ENCODE results near the gene CRCP.
"Not testable (repeated sequence)": the region's sequence is repeated elsewhere in the genome, so short reads cannot be mapped to it uniquely, and the experiment has no call there.

CRCP gene

GRCh38 chr7:66152371-66153191 is 37.9 kb downstream of the CRCP start:
- peak; percentile 82 for DNase-seq (ENCODE audit: low read depth, low spot score)

- no peak for DNase-seq (ENCODE audit: low read depth, low spot score)
Measured at GRCh38 chr7:66153691-66154090, 39.0 kb downstream of the CRCP start.

- DNase-seq (ENCODE audit: low read depth, low spot score), result not testable (repeated sequence)
Measured at GRCh38 chr7:66156035-66156434, 41.4 kb downstream of the CRCP start.

- DNase-seq (ENCODE audit: low read depth, low spot score), result no peak
Measured at GRCh38 chr7:66157060-66157459, 42.4 kb downstream of the CRCP start.

DNA sequence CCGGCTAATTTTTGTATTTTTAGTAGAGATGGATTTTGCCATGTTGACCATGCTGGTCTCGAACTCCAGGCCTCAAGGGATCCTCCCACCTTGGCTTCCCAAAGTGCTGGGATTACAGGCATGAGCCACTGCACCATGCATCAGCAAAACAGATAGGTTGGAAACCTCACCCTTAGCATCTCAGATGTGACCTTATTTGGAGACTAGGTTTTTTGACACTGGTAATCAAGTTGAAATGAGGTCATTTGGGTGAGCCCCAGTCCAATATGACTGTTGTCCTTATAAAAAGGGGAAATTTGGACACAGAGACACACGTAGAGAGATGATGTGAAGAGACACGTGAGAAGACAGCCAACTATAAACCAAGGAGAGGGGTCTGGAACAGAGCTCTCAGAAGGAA is 48.0 kb downstream of the CRCP start:
- no peak for DNase-seq (ENCODE audit: low read depth, low spot score)

- DNase-seq (ENCODE audit: low read depth, low spot score), result no peak
Measured at GRCh38 chr7:66163186-66163610, 48.6 kb downstream of the CRCP start.

DNA sequence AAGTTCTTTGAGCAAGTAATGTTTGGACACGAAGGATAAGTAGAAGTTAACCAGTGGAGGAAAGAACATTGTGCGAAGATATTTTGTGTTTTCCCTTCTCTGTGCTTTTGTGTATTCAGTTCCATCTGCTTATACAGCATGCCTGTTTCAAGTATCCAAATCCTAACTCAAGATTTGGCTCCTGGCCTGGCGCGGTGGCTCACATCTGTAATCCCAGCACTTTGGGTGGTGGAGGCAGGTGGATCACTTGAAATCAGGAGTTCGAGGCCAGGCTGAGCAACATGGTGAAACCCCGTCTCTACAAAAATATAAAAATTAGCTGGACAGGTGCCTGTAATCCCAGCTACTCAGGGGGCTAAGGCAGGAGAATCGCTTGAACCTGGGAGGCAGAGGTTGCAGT is 49.7 kb downstream of the CRCP start:
- DNase-seq (ENCODE audit: low read depth, low spot score), result no peak

GRCh38 chr7:66167773-66168387 is 53.2 kb downstream of the CRCP start:
- no peak for DNase-seq (ENCODE audit: low read depth, low spot score)

DNA sequence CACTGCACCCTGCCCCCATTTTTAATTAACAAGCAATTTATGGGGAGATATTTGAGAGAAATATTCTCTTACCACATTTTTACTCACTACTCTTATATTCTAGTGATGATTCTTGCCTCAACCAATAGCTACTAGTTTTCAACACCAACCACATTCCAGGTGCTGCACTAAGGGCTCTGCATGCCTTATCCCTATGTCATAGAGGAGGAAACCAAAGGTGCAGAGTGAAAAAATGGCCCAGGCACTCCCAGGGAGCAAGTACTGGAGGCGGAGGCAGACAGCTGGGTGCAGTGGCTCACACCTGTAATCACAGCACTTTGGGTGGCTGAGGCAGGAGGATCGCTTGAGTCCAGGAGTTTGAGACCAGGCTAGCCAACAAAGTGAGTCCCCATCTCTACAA is 55.0 kb downstream of the CRCP start:
- no peak for DNase-seq (ENCODE audit: low read depth, low spot score)

DNA sequence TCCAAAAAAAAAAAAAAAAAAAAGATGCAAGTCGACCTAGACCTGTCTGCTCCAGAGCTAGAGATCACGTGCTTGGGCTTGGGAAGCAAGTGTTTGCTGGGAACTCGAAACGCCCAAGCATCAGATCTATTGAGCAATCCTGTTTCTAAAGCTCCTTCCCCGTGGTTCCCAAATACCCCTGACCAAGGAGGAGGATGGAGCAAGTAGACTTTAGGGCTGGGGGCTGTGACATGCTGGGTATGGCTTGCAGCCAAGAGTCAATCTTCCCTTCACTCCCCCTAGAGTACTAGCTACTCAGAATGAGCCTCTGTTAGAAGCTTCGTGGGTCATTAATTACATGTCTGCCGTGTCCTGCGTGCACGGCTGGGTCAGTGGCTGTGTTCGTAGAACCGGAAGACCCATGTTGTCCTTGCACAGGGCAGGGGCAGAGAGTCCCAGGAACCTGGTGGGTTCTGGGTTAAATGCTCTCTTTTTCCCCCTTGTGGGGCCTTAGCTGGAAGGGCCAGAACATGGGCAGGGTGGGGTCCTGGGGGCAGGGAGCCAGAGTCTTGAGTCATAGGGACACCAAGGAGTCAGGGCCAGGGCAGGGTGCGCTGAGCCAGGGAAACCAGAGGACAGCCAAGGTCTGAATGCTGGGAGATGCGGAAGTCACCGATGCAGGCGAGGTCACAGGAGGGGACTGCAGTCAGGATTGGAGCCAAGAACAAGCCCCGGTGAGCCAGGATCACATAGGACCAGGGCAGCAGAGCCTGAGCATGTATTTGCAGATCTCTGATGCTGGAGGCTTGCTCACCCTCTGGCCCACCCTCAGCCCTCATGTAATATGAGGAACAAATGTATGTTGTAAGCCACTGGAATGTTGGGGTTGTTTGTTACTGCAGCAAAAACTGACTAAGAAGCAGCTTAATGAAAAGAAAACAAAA is 55.9 kb downstream of the CRCP start:
- DNase-seq (ENCODE audit: low read depth, low spot score), result no peak

GRCh38 chr7:66172536-66173401 is 58.1 kb downstream of the CRCP start:
- not testable (repeated sequence) for DNase-seq (ENCODE audit: low read depth, low spot score)

GRCh38 chr7:66173856-66174255 is 59.2 kb downstream of the CRCP start:
- no peak for DNase-seq (ENCODE audit: low read depth, low spot score)

DNA sequence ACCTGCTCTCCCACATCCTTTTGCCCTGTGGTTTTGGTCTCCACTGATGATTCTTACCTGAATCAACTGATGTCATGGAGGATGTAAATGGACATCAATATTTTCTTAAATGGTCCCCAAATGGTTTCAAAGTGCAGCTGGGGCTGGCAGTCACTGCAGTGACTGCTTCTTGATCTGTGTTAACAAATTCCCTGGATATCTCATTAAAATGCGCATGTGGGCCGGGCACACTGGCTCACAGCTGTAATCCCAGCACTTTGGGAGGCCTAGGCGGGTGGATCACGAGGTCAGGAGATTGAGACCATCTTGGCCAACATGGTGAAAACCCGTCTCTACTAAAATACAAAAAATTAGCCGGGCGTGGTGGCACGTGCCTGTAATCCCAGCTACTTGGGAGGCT is 60.4 kb downstream of the CRCP start:
- DNase-seq (ENCODE audit: low read depth, low spot score), result not testable (repeated sequence)

GRCh38 chr7:66176914-66177313 is 62.3 kb downstream of the CRCP start:
- DNase-seq (ENCODE audit: low read depth, low spot score), result no peak

GRCh38 chr7:66178258-66178657 is 63.6 kb downstream of the CRCP start:
- DNase-seq (ENCODE audit: low read depth, low spot score), result no peak

GRCh38 chr7:66181329-66181728 is 66.7 kb downstream of the CRCP start:
- DNase-seq (ENCODE audit: low read depth, low spot score), result no peak

GRCh38 chr7:66181845-66182244 is 67.2 kb downstream of the CRCP start:
- DNase-seq (ENCODE audit: low read depth, low spot score), result no peak

DNA sequence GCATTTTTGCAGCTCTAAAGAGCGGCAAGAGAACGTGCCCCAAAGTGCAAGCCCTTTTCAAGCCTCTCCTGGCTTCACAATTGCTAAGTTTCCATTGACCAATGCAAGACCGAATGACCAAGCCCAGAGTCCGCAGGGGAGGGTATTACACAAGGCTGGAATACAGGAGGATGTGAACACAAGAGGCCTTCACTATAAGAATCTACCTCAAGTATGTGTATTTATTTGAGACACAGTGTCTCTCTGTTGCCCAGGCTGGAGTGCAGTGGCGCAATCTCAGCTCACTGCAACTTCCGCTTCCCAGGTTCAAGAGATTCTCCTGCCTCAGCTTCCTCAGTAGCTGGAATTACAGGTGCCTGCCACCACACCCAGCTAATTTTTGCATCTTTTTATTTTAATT is 68.3 kb downstream of the CRCP start:
- no peak for DNase-seq (ENCODE audit: low read depth, low spot score)

DNA sequence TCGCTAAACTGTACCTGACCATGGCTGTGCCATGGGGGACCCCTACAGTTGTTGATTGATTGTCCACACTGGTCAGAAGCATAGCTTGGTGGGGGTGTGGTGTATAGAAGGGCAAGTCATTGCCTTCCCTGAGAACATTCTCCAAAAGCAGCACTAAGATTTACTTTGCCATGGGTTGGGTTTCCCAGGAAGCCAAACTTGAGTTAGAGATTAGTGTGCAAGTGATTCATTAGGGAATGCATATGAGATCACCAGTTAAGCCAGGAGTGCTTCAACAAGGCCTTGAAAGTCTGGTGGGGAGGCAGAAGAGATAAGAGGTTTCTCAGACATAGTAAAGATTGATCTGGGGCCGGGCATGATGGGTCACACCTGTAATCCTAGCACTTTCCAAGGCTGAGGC is 69.1 kb downstream of the CRCP start:
- no peak for DNase-seq (ENCODE audit: low read depth, low spot score)

DNA sequence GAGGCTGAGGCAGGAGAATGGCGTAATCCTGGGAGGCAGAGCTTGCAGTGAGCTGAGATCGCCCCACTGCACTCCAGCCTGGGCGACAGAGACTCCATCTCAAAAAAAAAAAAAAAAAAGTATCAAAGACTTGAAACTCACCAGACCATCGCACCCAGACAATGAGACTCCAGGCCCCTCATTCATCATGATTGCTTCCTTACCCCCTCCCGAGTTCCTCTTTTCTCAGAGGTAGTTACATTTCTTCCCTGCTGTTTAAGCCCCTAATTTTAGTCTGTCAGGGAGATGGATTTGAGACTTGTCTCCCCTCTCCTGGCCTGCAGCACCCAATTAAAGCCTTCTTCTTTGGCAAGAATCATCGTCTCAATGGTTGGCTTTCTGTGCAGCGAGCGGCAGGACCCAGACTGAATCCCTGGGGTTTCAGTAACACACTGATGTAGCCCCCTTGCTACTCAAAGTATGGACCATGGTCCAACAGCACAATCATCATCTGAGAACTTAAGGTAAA is 71.1 kb downstream of the CRCP start:
- DNase-seq (ENCODE audit: low read depth, low spot score), result no peak

GRCh38 chr7:66186991-66187390 is 72.3 kb downstream of the CRCP start:
- no peak for DNase-seq (ENCODE audit: low read depth, low spot score)

Data from smooth muscle cell of the brain vasculature (primary cell).